ENCODE results near the gene ARL2BP.

The ARL2BP gene

DNA sequence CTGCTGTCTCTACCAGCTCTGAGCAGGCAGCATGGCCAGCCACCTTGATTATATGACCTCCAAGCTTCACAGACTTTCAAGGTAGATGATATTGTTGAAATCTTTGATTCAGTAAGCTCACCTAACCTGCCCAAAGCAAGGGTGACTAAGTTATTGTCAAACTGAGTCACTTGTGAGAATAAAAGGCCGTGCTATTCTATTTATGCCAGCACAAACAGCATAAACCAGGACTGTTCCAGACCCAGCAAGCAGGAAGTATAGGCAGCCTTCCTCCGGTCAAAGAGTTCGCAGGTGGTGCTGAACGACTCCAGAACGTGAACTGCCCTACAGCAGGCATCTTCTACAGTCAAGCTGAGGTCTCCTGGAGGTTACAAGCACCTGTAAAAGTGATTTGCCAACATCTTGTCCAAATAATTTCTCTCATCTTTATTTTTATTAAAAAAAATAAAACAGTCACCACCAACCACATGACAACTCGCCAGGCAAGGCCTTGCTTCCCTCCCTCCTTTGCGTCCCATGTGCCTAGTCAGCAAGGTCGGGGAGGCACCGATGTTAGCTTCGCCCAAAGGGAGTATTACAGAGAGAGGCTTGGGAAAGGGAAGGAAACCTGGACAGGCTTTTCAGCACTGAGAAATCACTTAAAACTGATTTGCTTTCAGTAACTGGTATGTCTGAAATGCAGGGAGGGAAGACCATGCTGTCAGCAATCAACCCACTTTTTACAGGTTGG is 10.8 kb downstream of the ARL2BP start:
- in situ Hi-C loops (cut with HindIII; ENCODE audit: low sequenced_read_pairs) = no loop called here
- H3K4me3 ChIP-seq (ENCODE audit: low read depth, low read length) = no peak overlapping the region
- TF ChIP-seq, protein P1, sequence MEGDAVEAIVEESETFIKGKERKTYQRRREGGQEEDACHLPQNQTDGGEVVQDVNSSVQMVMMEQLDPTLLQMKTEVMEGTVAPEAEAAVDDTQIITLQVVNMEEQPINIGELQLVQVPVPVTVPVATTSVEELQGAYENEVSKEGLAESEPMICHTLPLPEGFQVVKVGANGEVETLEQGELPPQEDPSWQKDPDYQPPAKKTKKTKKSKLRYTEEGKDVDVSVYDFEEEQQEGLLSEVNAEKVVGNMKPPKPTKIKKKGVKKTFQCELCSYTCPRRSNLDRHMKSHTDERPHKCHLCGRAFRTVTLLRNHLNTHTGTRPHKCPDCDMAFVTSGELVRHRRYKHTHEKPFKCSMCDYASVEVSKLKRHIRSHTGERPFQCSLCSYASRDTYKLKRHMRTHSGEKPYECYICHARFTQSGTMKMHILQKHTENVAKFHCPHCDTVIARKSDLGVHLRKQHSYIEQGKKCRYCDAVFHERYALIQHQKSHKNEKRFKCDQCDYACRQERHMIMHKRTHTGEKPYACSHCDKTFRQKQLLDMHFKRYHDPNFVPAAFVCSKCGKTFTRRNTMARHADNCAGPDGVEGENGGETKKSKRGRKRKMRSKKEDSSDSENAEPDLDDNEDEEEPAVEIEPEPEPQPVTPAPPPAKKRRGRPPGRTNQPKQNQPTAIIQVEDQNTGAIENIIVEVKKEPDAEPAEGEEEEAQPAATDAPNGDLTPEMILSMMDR (IDR thresholded peaks at IDR 0.05; ENCODE audit: low read depth, low read length) = no peak
- no peak for DNase-seq (ENCODE audit: low read depth, low spot score)

DNA sequence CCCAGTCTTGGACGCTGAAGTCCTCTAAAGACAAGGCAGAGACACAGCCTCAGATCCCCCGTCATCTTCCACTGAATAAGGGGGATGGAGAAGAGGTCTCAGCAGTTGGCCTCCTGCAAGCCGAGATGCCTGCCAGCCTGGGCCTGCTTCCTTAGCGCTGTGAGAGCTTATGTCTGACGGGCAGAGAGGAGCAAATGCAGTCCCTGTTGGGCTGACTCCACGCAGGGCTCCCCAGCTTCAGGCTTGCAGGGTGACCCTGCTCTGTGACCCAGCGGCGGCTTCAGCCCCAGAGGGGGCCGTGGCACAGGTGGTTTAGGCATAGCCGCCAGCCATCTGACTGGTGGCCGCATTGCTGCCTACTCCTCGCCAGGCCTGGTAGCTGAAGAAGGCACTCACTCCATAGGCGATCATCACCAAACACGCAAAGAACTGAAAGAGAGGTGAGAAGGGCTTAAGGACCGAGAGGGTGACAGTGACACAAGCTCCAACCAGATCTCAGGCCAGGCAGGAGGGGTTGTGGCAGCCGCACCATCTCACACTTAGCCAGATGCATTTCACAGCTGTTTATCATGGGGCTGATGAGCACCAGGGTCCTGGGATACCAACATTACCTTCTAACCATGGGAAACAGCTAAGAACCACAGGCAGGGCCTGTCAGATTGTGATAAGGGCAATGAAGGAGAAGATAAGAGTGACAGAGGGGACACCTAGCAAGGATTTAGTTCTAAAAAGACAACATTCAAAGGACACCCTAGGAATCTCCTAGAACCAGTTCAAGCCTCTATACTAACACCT is 11.7 kb downstream of the ARL2BP start:
- in situ Hi-C loops (cut with HindIII; ENCODE audit: low sequenced_read_pairs) = no loop called here
- no peak for DNase-seq (ENCODE audit: low read depth, low spot score)
- TF ChIP-seq, protein P1 (IDR thresholded peaks at IDR 0.05; ENCODE audit: low read depth, low read length) = no peak
- H3K4me3 ChIP-seq (ENCODE audit: low read depth, low read length) = no peak overlapping the region

DNA sequence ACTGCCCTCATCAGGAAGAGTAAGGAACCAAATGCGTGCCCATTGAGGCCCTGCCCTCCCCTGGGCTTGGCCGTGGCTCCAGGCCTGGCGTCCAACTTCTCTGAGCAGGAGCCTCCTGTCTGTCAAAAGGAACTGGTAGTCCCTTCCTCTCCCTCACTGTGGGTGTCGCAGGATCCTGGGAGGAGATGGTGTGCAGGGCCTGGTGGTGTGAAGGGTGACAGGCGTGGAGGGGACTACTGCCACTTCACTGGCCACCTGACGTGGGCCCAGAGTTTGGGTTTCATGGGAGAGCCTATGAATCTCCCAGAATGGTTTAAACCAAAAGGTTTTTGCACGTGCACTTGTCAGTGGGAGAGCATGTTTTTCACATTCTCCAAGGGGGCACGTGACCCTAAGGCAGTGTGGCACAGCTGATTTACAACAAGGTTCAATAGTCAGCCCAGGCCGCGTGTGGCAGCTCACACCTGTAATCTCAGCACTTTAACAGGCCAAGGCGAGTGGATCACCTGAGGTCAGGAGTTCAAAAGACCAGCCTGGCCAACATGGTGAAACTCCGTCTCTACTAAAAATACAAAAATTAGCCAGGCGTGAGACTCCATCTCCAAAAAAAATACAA is 12.5 kb downstream of the ARL2BP start:
- no peak for DNase-seq (ENCODE audit: low read depth, low spot score)
- in situ Hi-C loops (cut with HindIII; ENCODE audit: low sequenced_read_pairs) = no loop called here
- TF ChIP-seq, protein P1 (IDR thresholded peaks at IDR 0.05; ENCODE audit: low read depth, low read length) = no peak
- no peak overlapping the region for H3K4me3 ChIP-seq (ENCODE audit: low read depth, low read length)

DNA sequence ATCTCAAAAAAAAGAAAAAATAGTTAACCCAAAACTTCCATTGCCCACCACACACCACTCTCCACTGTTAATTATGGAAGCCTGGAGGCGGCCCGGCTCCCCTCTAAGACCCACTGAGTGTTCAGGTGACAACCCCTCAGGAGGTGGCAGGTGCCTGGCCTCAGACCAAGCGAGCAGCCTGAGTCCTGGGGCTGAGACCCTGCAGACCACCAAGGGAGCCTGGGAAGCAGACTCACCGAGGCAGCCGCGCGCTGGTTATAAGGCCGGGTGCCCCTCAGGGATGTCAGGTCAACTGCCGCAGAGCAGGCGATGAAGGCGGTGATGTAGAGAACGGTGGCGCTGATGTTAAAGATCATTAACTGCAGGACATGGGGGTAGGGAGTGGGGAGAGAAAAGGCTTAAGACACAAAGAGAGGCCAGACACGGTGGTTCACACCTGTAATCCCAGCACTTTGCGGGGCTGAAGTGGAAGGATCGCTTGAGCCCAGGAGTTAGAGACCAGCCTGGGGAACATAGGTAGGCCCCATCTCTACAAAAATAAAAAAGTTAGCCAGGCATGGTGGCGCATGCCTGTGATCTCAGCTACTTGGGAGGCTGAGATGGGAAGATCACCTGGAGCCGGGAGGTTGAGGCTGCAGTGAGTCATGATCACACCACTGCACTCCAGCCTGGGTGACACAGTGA is 13.3 kb downstream of the ARL2BP start:
- no peak overlapping the region for H3K4me3 ChIP-seq (ENCODE audit: low read depth, low read length)
- DNase-seq (ENCODE audit: low read depth, low spot score) = no peak
- in situ Hi-C loops (cut with HindIII; ENCODE audit: low sequenced_read_pairs) = no loop called here
- TF ChIP-seq, protein P1 (IDR thresholded peaks at IDR 0.05; ENCODE audit: low read depth, low read length) = no peak

DNA sequence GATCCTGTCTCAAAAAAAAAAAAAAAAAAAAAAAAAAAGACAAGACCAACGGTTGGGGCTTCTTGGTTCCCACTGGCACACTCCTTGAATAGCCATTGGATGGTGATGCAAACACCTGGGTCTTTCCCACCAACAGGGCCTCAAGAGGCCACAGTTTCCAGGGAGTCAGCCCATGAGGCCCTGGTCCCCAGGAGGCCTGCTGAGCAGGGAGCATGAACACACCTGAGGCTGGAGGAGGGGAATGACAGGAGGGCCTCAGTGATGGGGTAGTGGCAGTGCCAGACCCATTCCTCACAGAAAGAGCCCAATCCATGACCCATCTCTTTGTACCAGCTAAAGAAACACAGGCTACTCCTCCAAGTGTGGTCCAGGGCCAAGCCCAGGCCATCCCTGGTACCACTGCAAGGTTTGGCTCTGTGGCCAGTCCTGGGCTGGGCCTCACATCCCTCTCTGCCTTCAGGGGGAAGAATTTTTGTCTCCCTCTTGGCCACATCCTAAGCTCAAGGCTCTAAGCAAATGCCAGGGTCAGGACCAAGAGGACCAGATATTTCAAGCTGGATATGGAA is 13.9 kb downstream of the ARL2BP start:
- in situ Hi-C loops (cut with HindIII; ENCODE audit: low sequenced_read_pairs) = no loop called here
- TF ChIP-seq, protein P1 (IDR thresholded peaks at IDR 0.05; ENCODE audit: low read depth, low read length) = no peak
- DNase-seq (ENCODE audit: low read depth, low spot score) = no peak
- no peak overlapping the region for H3K4me3 ChIP-seq (ENCODE audit: low read depth, low read length)
